Mesendoderm (in vitro differentiated cells): ENCODE measurements around the gene FES.

ENCODE experiments used
- DNase-seq: peaks from one replicate; pipeline ENCODE4 v3.0.0; 2013
- H2AK5ac ChIP-seq: 2 replicates; pipeline ENCODE4 v1.6.1; 2013; ENCODE audit warnings: low read length, inconsistent platforms
- H2BK120ac ChIP-seq: 2 replicates; pipeline ENCODE4 v1.6.1; 2013; ENCODE audit warnings: low read depth, mild to moderate bottlenecking, low read length, moderate library complexity, mixed read lengths
- H2BK15ac ChIP-seq: replicated peaks from 2 replicates; pipeline ENCODE4 v1.6.1; 2013; ENCODE audit warnings: low read depth, mild to moderate bottlenecking, moderate library complexity
- H2BK5ac ChIP-seq: 2 replicates; pipeline ENCODE4 v1.6.1; 2013; ENCODE audit warnings: low read length, inconsistent platforms
- H3K18ac ChIP-seq: 2 replicates; pipeline ENCODE4 v1.6.1; 2013; ENCODE audit warnings: mild to moderate bottlenecking, low read length, mixed read lengths
- H3K23ac ChIP-seq: one replicate; pipeline ENCODE4 v1.6.1; 2013; ENCODE audit warnings: low read length
- H3K27ac ChIP-seq: 2 replicates; pipeline ENCODE4 v1.5.1; 2013; ENCODE audit warnings: low read depth, mild to moderate bottlenecking, inconsistent platforms, low read length, moderate library complexity
- H3K27me3 ChIP-seq: 2 replicates; pipeline ENCODE4 v1.6.1; 2013; ENCODE audit warnings: low read length, control low read depth, mild to moderate bottlenecking, inconsistent platforms; ENCODE audit not compliant: insufficient read depth, poor library complexity
- H3K36me3 ChIP-seq: 2 replicates; pipeline ENCODE4 v1.6.1; 2013; ENCODE audit warnings: low read length, inconsistent platforms; ENCODE audit not compliant: control insufficient read depth, insufficient read depth
- H3K4ac ChIP-seq: one replicate; pipeline ENCODE4 v1.6.1; 2013; ENCODE audit warnings: low read depth, mild to moderate bottlenecking, low read length, moderate library complexity
- H3K4me1 ChIP-seq: 2 replicates; pipeline ENCODE4 v1.6.1; 2013; ENCODE audit warnings: low read depth, low read length, inconsistent platforms; ENCODE audit not compliant: control insufficient read depth
- H3K4me2 ChIP-seq: 2 replicates; pipeline ENCODE4 v1.6.1; 2013; ENCODE audit warnings: low read length
- H3K4me3 ChIP-seq: 2 replicates; pipeline ENCODE4 v1.5.1; 2013; ENCODE audit warnings: mild to moderate bottlenecking, low read length
- H3K56ac ChIP-seq: one replicate; pipeline ENCODE4 v1.6.1; 2013; ENCODE audit warnings: low read length
- H3K79me1 ChIP-seq: 2 replicates; pipeline ENCODE4 v1.6.1; 2013; ENCODE audit warnings: low read length, inconsistent platforms
- H3K79me2 ChIP-seq: 2 replicates; pipeline ENCODE4 v1.6.1; 2013; ENCODE audit warnings: mild to moderate bottlenecking, low read length; ENCODE audit not compliant: control insufficient read depth, insufficient read depth
- H3K9ac ChIP-seq: 2 replicates; pipeline ENCODE4 v1.6.1; 2013; ENCODE audit warnings: low read length, inconsistent platforms
- H4K5ac ChIP-seq: one replicate; pipeline ENCODE4 v1.6.1; 2013; ENCODE audit warnings: low read length
- H4K8ac ChIP-seq: one replicate; pipeline ENCODE4 v1.6.1; 2013; ENCODE audit warnings: low read depth, mild to moderate bottlenecking, control low read depth, low read length, moderate library complexity
- WGBS: extraction: QIAGEN DNeasy Blood & Tissue Kit; methylation state at CpG from one replicate; pipeline ENCODE4 v1.1.7; 2013; ENCODE audit warnings: low lambda C conversion rate, missing lambda C conversion rate; ENCODE audit not compliant: insufficient coverage; ENCODE audit errors: extremely low coverage; 5-methylcytosine and 5-hydroxymethylcytosine counted together

Gene FES

DNA sequence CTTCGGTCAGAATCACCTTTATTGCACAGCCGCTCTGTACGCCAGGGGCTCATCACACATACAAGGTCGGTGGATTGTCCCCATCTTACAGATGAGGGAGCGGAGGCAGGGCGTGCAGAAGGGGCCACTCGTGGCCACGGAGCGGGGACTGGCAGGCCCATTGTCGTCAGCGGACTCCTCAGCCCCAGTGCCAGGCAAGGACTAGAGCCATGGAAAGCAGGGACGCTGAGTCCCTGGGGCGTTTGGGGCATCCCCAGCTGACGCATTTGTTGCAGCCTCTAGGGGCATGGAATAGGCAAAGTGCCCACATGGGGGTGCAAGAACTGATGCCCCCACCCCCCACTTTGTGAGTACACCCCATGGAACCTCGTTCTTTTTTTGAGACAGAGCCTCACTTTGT lies 45.8 kb upstream of the FES start:
- no CpG with 5 or more reads among the region's 15 CpGs for WGBS
- Histone ChIP-seq H3K79me2 (no peaks in the 10 kb centered on the region), H4K8ac (no peak overlapping the region), H3K27me3 (no peaks in the 10 kb centered on the region), H3K23ac (no peak overlapping the region), H4K5ac (no peak overlapping the region), H3K9ac (no peak overlapping the region), H3K4me2 (no peak overlapping the region), H2BK120ac (no peak overlapping the region), H3K18ac (no peak overlapping the region), H2AK5ac (no peak overlapping the region), H3K4me3 (no peak overlapping the region), H3K56ac (peak overlapping the region; percentile 42), H2BK15ac (no peak overlapping the region), H3K79me1 (no peaks in the 10 kb centered on the region), H2BK5ac (no peak overlapping the region), H3K27ac (no peak overlapping the region), H3K4me1 (peaks cover 3% of the 10 kb centered on the region), H3K4ac (no peak overlapping the region), H3K36me3 (no peaks in the 10 kb centered on the region)
- no peak for DNase-seq

DNA sequence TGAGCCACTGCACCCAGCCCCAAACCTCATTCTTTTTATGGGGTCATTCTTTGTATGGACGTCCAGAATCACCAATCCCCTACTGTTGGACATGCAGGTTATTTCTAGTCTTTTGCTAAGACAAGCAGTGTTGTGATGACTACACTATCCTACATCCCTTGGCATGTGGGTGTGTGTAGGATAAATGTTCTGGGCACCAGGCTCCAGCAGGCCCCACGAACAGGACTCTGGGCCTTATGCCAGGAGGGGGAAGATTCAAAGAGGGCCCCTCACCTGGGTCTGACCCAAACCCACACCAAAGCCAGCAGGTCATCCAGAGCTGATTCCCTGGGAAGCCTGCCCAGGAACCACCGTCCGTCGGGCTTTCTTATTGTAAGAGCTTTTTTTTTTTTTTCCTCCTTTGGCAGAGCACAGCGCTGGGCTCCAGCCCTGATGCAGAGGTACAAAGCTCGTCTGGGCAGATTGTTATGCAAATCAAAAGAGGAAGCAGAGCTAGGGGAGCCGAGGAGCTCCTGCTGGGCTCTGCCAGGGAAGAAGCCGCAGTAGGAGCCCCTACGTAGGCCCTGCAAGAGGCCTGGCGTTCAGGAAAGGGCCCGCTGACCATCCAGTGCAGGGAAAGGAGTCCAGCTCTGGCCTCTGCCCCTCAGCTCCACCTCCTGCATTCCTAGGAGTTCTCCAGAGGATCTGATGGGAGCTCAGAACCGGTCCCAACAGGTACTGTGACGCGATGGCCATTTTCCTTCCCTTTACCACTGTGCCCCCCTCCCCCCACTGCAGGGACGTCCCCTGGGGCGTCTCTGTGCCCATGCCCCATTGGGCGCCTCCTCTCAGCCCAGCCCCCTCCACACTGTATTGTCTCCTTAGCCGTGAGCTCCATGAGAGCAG lies 44.9 kb upstream of the FES start:
- no peak overlapping the region for H3K9ac ChIP-seq
- H3K36me3 ChIP-seq: no peaks in the 10 kb centered on the region
- no peaks in the 10 kb centered on the region for H3K79me1 ChIP-seq
- H3K27me3 ChIP-seq: no peaks in the 10 kb centered on the region
- H2AK5ac ChIP-seq: no peak overlapping the region
- peak overlapping the region; percentile 23 for H3K27ac ChIP-seq
- peak overlapping the region; percentile 43 for H2BK5ac ChIP-seq
- no peak overlapping the region for H3K4me2 ChIP-seq
- H3K56ac ChIP-seq: peak overlapping the region; percentile 83
- peak overlapping the region; percentile 7 for H3K18ac ChIP-seq
- no CpG with 5 or more reads among the region's 19 CpGs for WGBS
- H3K79me2 ChIP-seq: no peaks in the 10 kb centered on the region
- H3K4ac ChIP-seq: peak overlapping the region; percentile 22
- no peak overlapping the region for H3K4me3 ChIP-seq
- H4K8ac ChIP-seq: no peak overlapping the region
- H2BK15ac ChIP-seq: no peak overlapping the region
- no peak overlapping the region for H3K23ac ChIP-seq
- H2BK120ac ChIP-seq: no peak overlapping the region
- H3K4me1 ChIP-seq: peaks cover 3% of the 10 kb centered on the region
- peak; percentile 91 for DNase-seq
- H4K5ac ChIP-seq: no peak overlapping the region

DNA sequence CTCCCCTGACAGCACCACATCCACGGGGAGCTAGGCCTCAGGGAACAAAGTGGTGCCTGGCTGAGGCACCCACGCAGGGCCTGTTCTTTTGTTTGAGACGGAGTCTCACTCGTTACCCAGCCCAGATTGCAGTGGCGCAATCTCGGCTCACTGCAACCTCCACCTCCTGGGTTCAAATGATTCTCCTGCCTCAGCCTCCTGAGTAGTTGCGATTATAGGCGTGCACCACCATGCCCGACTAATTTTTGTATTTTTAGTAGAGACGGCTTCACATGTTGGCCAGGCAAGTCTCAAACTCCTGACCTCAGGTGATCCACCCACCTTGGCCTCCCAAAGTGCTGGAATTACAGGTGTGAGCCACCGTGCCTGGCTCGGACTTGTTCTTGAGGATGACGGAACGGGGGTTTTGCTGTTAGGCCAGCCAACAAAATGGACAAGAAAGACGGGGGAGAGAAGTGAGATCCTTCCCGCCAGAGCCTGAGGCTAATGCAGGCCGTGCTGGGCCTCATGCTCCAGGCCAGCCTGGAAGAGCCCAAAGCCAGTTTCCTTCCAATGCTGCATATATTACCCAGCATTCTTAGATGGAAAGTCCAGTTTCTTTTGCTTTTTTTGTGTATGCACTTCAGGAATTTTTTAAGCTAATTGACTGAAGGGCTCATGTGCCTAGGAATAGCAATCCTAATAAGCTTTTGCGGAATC lies 44.0 kb upstream of the FES start:
- H3K4me2 ChIP-seq: no peak overlapping the region
- H3K4me3 ChIP-seq: no peak overlapping the region
- DNase-seq: no peak
- peak overlapping the region; percentile 43 for H2BK5ac ChIP-seq
- H3K27me3 ChIP-seq: no peaks in the 10 kb centered on the region
- no peak overlapping the region for H4K8ac ChIP-seq
- H3K23ac ChIP-seq: no peak overlapping the region
- peak overlapping the region; percentile 1 for H3K4ac ChIP-seq
- no peak overlapping the region for H3K18ac ChIP-seq
- H2AK5ac ChIP-seq: no peak overlapping the region
- peak overlapping the region; percentile 83 for H3K56ac ChIP-seq
- H3K36me3 ChIP-seq: no peaks in the 10 kb centered on the region
- no peak overlapping the region for H3K9ac ChIP-seq
- no peak overlapping the region for H2BK15ac ChIP-seq
- no peak overlapping the region for H2BK120ac ChIP-seq
- no peaks in the 10 kb centered on the region for H3K79me1 ChIP-seq
- no peak overlapping the region for H4K5ac ChIP-seq
- no CpG with 5 or more reads among the region's 18 CpGs for WGBS
- peaks cover 3% of the 10 kb centered on the region for H3K4me1 ChIP-seq
- no peak overlapping the region for H3K27ac ChIP-seq
- H3K79me2 ChIP-seq: no peaks in the 10 kb centered on the region

DNA sequence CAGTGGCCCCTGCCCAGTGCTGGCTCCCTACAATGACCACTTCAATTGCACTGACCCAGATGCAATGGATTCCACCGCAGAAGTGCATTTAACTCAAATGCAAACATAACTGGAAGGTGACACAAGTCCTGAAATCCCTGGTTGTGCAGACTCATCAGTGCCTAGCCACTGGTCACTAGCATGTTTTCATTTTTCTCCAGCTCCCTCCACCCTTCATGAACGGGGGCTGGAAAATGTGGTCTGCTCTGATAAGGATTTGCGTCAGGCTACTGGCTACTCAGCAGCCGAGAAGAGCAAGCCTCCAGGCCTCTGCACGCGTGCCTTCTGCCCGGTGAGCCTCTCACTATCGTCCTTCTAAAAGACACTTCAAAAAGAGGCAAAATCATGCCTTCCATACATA lies 43.4 kb upstream of the FES start:
- no peak overlapping the region for H3K4me2 ChIP-seq
- H3K4ac ChIP-seq: no peak overlapping the region
- no peak overlapping the region for H3K18ac ChIP-seq
- H3K79me1 ChIP-seq: no peaks in the 10 kb centered on the region
- no peaks in the 10 kb centered on the region for H3K36me3 ChIP-seq
- no peak overlapping the region for H2BK15ac ChIP-seq
- no peak overlapping the region for H3K23ac ChIP-seq
- no peak overlapping the region for H2AK5ac ChIP-seq
- WGBS: no CpG with 5 or more reads among the region's 8 CpGs
- H3K4me1 ChIP-seq: peaks cover 3% of the 10 kb centered on the region
- no peak for DNase-seq
- no peak overlapping the region for H3K27ac ChIP-seq
- no peak overlapping the region for H4K8ac ChIP-seq
- H3K9ac ChIP-seq: no peak overlapping the region
- H3K4me3 ChIP-seq: no peak overlapping the region
- no peak overlapping the region for H2BK120ac ChIP-seq
- no peaks in the 10 kb centered on the region for H3K79me2 ChIP-seq
- no peak overlapping the region for H3K56ac ChIP-seq
- no peaks in the 10 kb centered on the region for H3K27me3 ChIP-seq
- no peak overlapping the region for H4K5ac ChIP-seq
- no peak overlapping the region for H2BK5ac ChIP-seq

DNA sequence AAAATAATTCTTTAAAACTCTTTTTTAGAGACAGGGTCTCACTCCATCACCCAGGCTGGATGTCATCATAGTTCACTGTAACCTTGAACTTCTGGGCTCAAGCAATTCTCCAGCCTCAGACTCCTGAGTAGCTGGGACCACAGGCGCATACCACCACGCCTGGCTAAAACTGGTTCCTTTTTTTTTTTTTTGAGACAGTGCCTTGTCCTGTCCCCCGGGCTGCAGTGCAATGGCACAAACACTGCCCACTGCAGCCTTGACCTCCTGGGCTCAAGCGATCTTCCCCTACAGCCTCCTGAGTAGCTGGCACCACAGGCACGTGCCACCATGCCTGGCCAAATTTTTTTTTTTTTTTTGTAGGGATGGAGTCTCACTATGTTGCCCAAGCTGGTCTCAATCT lies 39.6 kb upstream of the FES start:
- H3K79me1 ChIP-seq: no peaks in the 10 kb centered on the region
- WGBS: no CpG with 5 or more reads among the region's 5 CpGs
- H3K27ac ChIP-seq: no peak overlapping the region

More for the DNA sequence above, 39.6 kb upstream of the FES start:
- H2AK5ac ChIP-seq: no peak overlapping the region
- H3K4ac ChIP-seq: no peak overlapping the region
- H4K5ac ChIP-seq: no peak overlapping the region
- no peak overlapping the region for H2BK15ac ChIP-seq
- peaks cover 3% of the 10 kb centered on the region for H3K4me1 ChIP-seq
- H3K36me3 ChIP-seq: no peaks in the 10 kb centered on the region
- H2BK120ac ChIP-seq: no peak overlapping the region
- no peak overlapping the region for H3K18ac ChIP-seq
- no peak for DNase-seq
- no peak overlapping the region for H3K23ac ChIP-seq
- no peak overlapping the region for H2BK5ac ChIP-seq
- H3K9ac ChIP-seq: no peak overlapping the region
- H4K8ac ChIP-seq: no peak overlapping the region
- H3K56ac ChIP-seq: no peak overlapping the region
- no peaks in the 10 kb centered on the region for H3K79me2 ChIP-seq
- no peak overlapping the region for H3K4me3 ChIP-seq
- H3K27me3 ChIP-seq: no peaks in the 10 kb centered on the region
- H3K4me2 ChIP-seq: no peak overlapping the region
